Mucosa of stomach (tissue), 1 donor: ENCODE results near the gene LSM3.

Source experiments
- H3K27me3 ChIP-seq: one replicate; pipeline ENCODE4 v1.7.0; 2013; ENCODE audit warnings: mild to moderate bottlenecking, low read length; ENCODE audit not compliant: control insufficient read depth, insufficient read depth
- H3K36me3 ChIP-seq: one replicate; pipeline ENCODE4 v1.7.0; 2013; ENCODE audit warnings: low read length; ENCODE audit not compliant: control insufficient read depth, insufficient read depth
- H3K4me1 ChIP-seq: one replicate; pipeline ENCODE4 v1.7.0; 2013; ENCODE audit warnings: mild to moderate bottlenecking, low read length; ENCODE audit not compliant: control insufficient read depth, insufficient read depth
- H3K4me3 ChIP-seq: one replicate; pipeline ENCODE4 v1.7.0; 2013; ENCODE audit warnings: low read length
- H3K9ac ChIP-seq: one replicate; pipeline ENCODE4 v1.7.0; 2013; ENCODE audit warnings: mild to moderate bottlenecking, low read length, moderate library complexity
- H3K9me3 ChIP-seq: one replicate; pipeline ENCODE4 v1.7.0; 2013; ENCODE audit warnings: mild to moderate bottlenecking, low read length, moderate library complexity; ENCODE audit not compliant: control insufficient read depth
- donor health status: Pancreatic carcinoma.

The LSM3 gene

GRCh38 chr3:14208977-14209394, 30.4 kb downstream of the LSM3 start:
- H3K9me3 ChIP-seq: no peaks in the 10 kb centered on the region
- H3K4me3 ChIP-seq: no peak overlapping the region
- H3K27me3 ChIP-seq: no peaks in the 10 kb centered on the region
- no peak overlapping the region for H3K9ac ChIP-seq
- no peaks in the 10 kb centered on the region for H3K36me3 ChIP-seq
- peaks cover 42% of the 10 kb centered on the region for H3K4me1 ChIP-seq

- Histone ChIP-seq H3K9me3 (no peaks in the 10 kb centered on the region), H3K9ac (no peak overlapping the region), H3K36me3 (no peaks in the 10 kb centered on the region), H3K4me3 (no peak overlapping the region), H3K4me1 (peaks cover 36% of the 10 kb centered on the region), H3K27me3 (no peaks in the 10 kb centered on the region)
Measured at GRCh38 chr3:14209581-14210289, 31.1 kb downstream of the LSM3 start.

GRCh38 chr3:14210290-14210688, 31.7 kb downstream of the LSM3 start:
- no peak overlapping the region for H3K4me3 ChIP-seq
- H3K9ac ChIP-seq: no peak overlapping the region
- H3K36me3 ChIP-seq: no peaks in the 10 kb centered on the region
- no peaks in the 10 kb centered on the region for H3K9me3 ChIP-seq
- H3K4me1 ChIP-seq: peaks cover 32% of the 10 kb centered on the region
- no peaks in the 10 kb centered on the region for H3K27me3 ChIP-seq

GRCh38 chr3:14210843-14211594, 32.4 kb downstream of the LSM3 start:
- Histone ChIP-seq H3K4me1 (peaks cover 32% of the 10 kb centered on the region), H3K36me3 (no peaks in the 10 kb centered on the region), H3K9me3 (no peaks in the 10 kb centered on the region), H3K9ac (no peak overlapping the region), H3K27me3 (no peaks in the 10 kb centered on the region), H3K4me3 (no peak overlapping the region)

- Histone ChIP-seq H3K4me3 (no peak overlapping the region), H3K9ac (no peak overlapping the region), H3K36me3 (no peaks in the 10 kb centered on the region), H3K9me3 (no peaks in the 10 kb centered on the region), H3K4me1 (peaks cover 32% of the 10 kb centered on the region), H3K27me3 (no peaks in the 10 kb centered on the region)
Measured at GRCh38 chr3:14211621-14212020, 33.0 kb downstream of the LSM3 start.

GRCh38 chr3:14212032-14212431, 33.4 kb downstream of the LSM3 start:
- H3K4me1 ChIP-seq: peaks cover 32% of the 10 kb centered on the region

GRCh38 chr3:14213066-14213774, 34.6 kb downstream of the LSM3 start:
- H3K4me1 ChIP-seq: peaks cover 30% of the 10 kb centered on the region
- H3K36me3 ChIP-seq: no peaks in the 10 kb centered on the region
- H3K4me3 ChIP-seq: no peak overlapping the region
- H3K9me3 ChIP-seq: no peaks in the 10 kb centered on the region
- H3K9ac ChIP-seq: no peak overlapping the region
- H3K27me3 ChIP-seq: no peaks in the 10 kb centered on the region

More at GRCh38 chr3:14212032-14212431, 33.4 kb downstream of the LSM3 start:
- H3K4me3 ChIP-seq: no peak overlapping the region
- no peak overlapping the region for H3K9ac ChIP-seq
- H3K27me3 ChIP-seq: no peaks in the 10 kb centered on the region
- H3K36me3 ChIP-seq: no peaks in the 10 kb centered on the region
- no peaks in the 10 kb centered on the region for H3K9me3 ChIP-seq

- H3K4me1 ChIP-seq: peaks cover 14% of the 10 kb centered on the region
- no peak overlapping the region for H3K4me3 ChIP-seq
- no peaks in the 10 kb centered on the region for H3K36me3 ChIP-seq
- H3K9ac ChIP-seq: no peak overlapping the region
- no peaks in the 10 kb centered on the region for H3K9me3 ChIP-seq
- H3K27me3 ChIP-seq: no peaks in the 10 kb centered on the region
Measured at GRCh38 chr3:14214764-14215163, 36.1 kb downstream of the LSM3 start.

- H3K9ac ChIP-seq: peak overlapping the region; percentile 53
Measured at GRCh38 chr3:14216257-14217048, 37.8 kb downstream of the LSM3 start.

GRCh38 chr3:14218355-14218754, 39.7 kb downstream of the LSM3 start:
- Histone ChIP-seq H3K4me1 (no peaks in the 10 kb centered on the region), H3K36me3 (no peaks in the 10 kb centered on the region), H3K9ac (no peak overlapping the region), H3K4me3 (no peak overlapping the region), H3K27me3 (no peaks in the 10 kb centered on the region), H3K9me3 (no peaks in the 10 kb centered on the region)

More at GRCh38 chr3:14216257-14217048, 37.8 kb downstream of the LSM3 start:
- Histone ChIP-seq H3K4me1 (peaks cover under 1% of the 10 kb centered on the region), H3K36me3 (no peaks in the 10 kb centered on the region), H3K27me3 (no peaks in the 10 kb centered on the region), H3K9me3 (no peaks in the 10 kb centered on the region), H3K4me3 (peak overlapping the region; percentile 21)

- Histone ChIP-seq H3K9ac (no peak overlapping the region), H3K36me3 (no peaks in the 10 kb centered on the region), H3K9me3 (no peaks in the 10 kb centered on the region), H3K4me3 (no peak overlapping the region), H3K27me3 (no peaks in the 10 kb centered on the region), H3K4me1 (peaks cover 7% of the 10 kb centered on the region)
Measured at GRCh38 chr3:14220933-14221332, 42.3 kb downstream of the LSM3 start.
